HG03060 (cell line): ENCODE results near the gene MNT.
"Not testable (repeated sequence)": the region's sequence is repeated elsewhere in the genome, so short reads cannot be mapped to it uniquely, and the experiment has no call there.

Source experiments
- ATAC-seq: cut with Tn5 transposase; IDR thresholded peaks from one replicate; pipeline ENCODE4 v1.9.1; 2021; ENCODE audit warnings: low read depth, moderate number of reproducible peaks; ENCODE audit not compliant: unreplicated experiment

The MNT gene, protein sequence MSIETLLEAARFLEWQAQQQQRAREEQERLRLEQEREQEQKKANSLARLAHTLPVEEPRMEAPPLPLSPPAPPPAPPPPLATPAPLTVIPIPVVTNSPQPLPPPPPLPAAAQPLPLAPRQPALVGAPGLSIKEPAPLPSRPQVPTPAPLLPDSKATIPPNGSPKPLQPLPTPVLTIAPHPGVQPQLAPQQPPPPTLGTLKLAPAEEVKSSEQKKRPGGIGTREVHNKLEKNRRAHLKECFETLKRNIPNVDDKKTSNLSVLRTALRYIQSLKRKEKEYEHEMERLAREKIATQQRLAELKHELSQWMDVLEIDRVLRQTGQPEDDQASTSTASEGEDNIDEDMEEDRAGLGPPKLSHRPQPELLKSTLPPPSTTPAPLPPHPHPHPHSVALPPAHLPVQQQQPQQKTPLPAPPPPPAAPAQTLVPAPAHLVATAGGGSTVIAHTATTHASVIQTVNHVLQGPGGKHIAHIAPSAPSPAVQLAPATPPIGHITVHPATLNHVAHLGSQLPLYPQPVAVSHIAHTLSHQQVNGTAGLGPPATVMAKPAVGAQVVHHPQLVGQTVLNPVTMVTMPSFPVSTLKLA

DNA sequence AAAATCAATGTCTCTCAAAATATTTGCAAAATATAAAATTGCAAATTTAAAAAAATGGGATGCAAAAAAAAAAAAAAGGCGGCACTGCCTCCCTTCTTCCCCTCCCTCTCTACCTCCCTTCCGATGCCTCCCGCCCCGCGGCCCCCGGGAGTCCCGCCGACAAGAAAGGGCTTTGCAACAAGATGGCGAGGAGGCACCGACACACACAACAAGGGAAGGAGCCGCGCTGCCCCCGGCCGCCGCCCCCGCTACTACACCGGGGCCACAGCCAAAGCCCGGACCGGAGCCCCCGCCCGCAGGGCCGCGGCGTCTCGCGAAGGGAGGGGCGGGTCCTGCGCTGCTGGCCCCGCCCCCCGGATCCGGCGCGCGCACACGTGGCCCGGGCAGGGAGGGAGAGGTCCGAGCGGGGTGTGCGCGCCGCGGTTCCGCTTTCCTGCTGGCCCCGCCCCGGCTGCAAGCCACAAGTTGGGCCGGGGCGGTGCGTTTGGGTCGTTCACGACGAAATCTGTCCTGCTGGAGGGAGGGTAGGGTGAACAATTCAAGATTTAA is at the start of gene MNT:
MNT (minus strand) TSS at position 184 of the 549 bp plus-strand sequence. CDS start 348 bp downstream, outside the sequence.
- peak; percentile 2 for ATAC-seq

DNA sequence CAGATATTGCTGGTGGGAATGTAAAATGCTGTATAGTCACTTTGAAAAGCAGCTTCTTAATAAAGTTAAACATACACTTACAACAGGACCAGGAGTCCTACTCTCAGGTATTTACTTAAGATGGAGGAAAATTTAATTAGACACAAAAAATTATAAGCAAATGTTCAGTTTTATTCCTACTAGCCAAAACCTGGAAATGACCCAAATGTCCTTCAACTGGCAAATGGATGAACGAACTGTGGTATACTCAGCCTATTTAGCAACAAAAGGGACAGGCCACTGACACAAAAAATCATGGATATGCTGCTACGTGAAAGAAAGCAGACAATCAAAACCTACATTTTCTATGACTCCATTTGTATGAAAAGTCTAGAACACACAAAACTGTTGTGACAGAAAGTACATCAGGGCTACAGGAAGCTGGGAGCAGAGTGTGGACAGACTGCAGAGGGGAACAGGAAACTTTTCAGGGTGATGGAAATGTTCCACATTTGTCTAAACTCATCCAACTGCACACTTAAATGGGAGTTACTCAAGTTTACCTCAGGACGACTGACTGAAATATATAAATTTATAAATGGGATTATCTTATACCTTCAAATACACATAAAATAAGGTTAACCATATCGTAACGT is 49.3 kb upstream of the MNT start:
- no peak for ATAC-seq

DNA sequence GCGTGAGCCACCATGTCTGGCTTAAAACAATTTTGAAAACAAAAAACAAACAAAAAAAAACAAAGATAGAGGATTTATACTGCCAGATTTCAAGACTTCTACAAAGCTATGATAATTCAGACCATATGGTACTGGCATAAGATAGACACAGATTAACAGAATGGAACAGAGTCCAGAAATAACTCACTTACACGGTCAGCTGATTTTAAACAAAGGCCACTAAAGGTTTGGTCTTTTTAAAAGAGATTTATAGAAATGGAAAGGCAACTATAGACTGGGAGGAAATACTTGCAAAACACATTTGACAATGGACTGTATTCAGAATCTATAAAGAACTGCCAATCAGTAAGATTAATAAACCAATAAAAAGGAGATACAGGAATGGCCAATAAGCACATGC is 48.6 kb upstream of the MNT start:
- ATAC-seq = no peak

DNA sequence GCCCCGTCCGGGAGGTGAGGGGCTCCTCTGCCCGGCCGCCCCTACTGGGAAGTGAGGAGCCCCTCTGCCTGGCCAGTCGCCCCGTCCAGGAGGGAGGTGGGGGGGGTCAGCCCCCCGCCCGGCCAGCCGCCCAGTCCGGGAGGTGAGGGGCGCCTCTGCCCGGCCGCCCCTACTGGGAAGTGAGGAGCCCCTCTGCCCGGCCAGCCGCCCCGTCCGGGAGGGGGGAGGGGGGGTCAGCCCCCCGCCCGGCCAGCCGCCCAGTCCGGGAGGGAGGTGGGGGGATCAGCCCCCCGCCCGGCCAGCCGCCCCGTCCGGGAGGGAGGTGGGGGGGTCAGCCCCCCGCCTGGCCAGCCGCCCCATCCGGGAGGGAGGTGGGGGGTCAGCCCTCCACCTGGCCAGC is 46.6 kb upstream of the MNT start:
- ATAC-seq = not testable (repeated sequence)

DNA sequence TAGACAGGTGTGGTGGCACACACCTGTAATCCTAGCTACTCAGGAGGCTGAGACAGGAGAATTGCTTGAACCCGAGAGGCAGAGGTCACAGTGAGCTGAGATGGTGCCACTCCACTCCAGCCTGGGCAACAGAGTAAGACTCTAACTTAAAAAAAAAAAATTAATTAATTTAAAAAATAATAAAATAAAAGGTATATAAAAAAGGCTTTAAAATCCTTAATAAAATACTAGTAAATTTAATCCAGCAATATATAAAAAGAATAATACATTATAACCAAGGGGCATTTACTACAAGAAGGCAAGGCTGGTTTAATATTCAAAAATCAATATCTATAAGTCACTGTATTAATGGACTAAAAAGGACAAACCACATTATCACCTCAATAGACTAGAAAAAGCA is 44.8 kb upstream of the MNT start:
- no peak for ATAC-seq

DNA sequence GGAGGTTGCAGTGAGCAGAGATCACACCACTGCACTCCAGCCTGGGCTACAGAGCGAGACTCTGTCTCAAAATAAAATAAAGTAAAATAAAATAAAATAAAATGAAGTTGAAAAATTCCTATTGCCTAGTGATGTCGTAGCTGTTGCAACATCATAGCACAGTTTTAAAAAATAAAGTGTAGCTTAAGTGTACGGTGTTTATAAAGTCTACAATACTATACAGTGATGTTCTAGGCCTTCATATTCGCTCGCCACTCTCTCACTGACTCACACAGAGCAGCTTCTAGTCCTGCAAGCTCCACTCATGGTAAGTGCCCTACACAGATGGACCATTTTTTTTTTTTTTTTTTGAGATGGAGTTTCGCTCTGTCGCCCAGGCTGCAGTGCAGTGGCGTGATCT is 43.5 kb upstream of the MNT start:
- ATAC-seq = no peak

DNA sequence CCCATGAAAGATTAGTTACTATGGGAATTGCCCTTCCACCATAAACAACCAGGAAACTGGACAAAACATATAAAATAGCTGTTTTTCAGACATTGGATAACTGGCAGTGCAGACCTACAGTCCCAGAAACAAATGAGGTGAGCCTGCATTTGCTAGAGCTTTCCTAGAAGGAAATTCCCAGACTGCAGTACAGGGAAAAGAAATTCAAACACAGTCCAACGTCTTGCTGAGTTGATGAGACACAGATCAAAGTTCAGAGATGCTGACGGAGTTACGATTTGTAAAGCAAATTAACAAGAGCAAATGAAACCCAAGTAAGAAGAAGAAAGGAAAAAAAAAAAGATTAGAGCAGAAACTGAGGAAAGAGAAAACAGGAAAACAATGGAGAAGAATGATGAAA is 41.3 kb upstream of the MNT start:
- ATAC-seq = no peak

DNA sequence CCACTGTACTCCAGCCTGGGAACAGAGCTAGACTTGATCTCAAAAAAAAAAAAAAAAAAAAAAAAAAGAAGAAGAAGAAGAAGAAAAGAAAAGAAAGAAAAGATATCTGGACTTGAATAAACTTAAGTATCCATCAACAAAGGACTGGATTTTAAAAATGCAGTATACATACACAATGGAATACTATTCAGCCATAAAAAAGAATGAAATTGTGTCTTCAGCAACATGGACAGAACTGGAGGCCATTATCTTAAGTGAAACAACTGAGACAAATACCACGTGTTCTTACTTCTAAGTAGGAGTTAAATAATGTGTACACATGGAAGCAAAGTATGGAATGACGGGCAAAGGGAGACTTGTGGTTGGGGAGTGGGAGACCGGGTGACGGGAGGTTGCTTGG is 40.1 kb upstream of the MNT start:
- ATAC-seq = no peak

DNA sequence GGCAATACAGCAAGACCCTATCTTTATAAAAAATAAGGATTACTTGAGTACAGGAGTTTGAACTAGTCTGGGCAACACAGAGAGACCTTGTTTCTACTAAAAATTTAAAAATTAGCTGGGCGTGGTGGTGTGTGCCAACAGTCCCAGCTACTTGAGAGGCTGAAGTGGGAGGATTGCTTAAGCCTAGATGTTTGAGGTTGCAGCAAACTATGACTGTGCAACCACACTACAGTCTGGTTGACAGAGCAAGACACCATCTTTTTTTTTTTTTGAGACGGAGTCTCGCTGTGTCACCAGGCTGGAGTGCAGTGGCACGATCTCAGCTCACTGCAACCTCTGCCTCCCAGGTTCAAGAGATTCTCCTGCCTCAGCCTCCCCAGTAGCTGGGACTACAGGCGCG is 39.1 kb upstream of the MNT start:
- not testable (repeated sequence) for ATAC-seq

DNA sequence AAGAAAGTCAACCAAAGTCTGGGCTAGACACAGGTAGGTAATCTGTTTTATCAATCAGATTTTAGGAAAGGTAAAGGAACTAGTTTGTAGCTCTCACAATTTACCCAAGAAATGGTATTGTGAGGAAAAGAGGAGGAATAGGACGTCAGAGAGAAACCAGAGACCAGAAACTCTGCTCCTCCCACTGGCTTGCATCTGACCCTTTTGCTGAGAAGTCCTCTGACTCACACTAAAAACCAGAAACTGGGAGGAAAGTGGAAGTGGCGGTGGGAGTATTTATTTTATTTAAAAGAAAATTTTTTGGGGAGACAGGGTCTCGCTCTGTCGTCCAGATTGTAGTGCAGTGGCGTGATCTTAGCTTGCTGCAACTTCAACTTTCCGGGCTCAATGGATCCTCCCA is 38.0 kb upstream of the MNT start:
- ATAC-seq = no peak

DNA sequence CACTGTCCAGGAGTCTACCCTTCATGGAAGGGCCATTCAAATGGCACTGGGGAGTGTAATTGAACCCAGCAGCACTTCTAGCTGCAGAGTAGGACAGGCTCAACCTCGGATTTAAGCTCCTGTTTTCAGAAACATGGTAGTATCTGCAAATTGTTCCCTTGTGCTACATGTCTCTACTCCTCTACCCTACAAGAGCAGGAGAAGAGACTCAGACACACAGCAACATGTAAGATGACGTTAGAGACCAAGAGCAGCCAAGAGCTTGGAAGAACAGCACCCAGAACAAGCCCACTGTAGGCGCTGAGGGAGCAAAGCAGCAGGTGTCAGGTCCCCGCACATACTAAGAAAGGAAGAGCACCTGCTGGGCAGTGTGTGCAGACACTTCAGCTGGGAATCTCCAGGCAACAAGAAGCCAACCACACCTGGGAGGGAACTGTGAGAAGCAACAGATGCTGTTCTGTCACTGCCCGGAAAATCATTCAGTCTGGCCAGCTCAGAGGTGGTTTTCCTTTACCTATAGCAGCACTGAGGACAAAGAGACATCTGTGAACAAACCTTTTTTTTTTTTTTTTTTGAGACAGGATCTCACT is 35.6 kb upstream of the MNT start:
- ATAC-seq = no peak

DNA sequence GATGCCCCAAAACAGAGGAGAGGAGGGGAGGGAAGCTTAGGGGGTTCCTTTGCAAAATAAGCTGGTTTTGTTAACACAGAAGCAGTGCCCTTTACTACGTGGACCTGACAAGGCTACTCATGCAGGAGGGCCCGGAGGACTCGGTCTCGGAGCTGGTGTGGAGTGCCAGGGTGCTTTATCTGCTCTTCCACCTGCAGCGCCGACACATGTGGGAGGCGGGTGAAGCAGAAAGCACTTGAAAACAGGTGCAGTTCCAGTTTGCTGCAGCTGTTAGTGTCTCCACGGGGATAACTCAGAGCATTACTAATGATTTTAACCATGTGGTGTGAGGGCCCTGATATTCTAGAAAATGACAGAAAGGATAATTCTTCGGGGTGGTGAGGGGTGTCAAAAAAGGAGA is 35.0 kb upstream of the MNT start:
- ATAC-seq = no peak

DNA sequence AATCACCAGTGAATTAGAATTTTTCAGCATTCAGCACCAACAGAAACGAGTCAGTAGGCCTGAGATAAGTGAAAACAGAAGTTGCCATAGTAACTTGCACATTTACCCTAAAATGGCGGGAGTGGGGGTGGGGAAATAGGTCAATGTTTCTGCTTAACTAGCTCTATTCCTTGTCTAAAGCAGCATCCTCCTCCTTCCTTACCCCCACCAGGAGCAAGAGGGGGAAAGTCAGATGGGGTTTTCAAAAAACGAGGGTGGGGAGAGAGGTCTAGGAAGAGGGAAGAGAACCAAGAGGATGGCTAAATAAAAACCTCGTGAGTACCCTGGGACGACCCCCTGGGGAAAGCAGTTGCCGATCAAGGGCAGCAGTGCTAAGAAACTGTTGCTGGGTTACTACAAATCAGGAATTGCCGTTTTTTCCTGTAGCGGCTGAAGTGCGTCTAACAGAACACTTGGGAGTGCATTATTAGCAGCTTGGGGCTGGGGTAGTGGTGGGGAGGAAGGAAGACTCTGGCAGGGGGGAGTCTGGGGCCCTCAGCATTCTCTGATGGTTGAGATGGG is 34.4 kb upstream of the MNT start:
- no peak for ATAC-seq

DNA sequence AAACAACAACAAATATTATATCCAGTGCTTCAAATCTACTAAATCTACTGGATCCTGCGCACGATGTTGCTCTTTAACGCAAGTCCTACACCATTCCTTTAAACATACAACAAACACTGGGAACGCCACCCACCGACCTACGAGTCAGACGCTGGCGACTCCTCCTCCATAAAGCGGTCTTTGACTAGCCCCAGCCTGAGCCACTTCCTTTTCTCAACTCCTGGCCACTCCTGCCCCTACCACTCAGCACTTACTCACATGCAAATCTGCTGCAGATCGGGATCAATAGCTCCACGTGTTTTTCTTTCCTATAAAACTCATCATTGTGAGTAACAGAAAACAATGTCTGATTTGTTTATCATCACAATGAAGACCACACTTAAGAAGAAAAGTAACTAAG is 32.8 kb upstream of the MNT start:
- ATAC-seq = no peak

DNA sequence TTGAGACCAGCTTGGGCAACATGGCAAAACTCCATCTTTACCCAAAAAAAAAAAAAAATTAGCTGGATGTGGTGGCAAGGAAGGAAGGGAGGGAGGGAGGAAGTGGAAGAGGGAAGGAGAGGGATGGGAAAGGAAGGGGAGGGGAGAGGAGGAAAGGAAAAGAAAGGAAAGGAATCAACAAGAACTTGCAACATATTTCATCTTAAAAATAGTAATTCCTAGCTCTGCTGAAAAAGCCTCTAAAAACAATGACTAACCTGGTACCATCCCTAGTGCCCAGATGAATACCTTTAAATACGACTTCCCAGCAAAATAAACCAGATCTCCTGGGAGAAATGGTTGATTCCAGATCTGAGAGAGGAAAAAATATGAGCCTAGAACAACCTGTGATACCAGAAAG is 27.1 kb upstream of the MNT start:
- no peak for ATAC-seq

DNA sequence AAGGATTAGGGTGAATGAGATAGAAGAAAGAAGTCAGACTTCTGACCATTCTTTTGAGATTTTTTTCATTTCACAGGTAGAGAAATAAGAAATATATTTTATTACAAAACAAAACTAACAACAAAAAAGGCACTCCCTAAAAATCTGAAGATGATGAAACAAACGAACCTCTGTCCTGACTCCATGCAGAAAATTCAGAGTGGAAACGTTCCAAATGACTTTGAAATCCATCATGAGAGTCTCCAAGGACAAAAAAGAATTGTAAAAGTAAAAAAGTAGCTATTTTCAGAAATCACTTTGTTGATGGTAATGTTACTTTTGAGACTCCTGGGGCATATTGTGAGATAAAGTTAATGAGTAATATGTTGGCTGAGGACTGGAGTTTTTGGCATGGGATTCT is 26.4 kb upstream of the MNT start:
- ATAC-seq = no peak

DNA sequence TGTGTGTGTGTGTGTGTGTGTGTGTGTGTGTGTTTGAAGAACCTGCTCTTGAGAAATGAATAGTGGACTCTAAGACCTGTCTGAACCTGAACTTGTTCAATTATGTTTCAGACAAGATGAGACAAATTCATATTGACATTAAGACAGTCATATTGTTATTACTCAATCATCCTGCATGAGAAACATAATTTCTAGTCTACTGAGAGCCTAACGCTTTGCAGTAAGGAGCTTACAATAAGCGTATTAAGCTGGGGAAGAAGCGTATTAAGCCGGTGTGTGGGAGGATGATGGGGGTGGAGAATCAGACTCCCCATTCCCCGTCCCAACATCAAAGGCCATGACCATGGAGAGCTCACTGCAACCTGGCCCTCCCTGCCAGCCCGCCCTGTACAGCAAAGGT is 22.4 kb upstream of the MNT start:
- ATAC-seq = no peak

DNA sequence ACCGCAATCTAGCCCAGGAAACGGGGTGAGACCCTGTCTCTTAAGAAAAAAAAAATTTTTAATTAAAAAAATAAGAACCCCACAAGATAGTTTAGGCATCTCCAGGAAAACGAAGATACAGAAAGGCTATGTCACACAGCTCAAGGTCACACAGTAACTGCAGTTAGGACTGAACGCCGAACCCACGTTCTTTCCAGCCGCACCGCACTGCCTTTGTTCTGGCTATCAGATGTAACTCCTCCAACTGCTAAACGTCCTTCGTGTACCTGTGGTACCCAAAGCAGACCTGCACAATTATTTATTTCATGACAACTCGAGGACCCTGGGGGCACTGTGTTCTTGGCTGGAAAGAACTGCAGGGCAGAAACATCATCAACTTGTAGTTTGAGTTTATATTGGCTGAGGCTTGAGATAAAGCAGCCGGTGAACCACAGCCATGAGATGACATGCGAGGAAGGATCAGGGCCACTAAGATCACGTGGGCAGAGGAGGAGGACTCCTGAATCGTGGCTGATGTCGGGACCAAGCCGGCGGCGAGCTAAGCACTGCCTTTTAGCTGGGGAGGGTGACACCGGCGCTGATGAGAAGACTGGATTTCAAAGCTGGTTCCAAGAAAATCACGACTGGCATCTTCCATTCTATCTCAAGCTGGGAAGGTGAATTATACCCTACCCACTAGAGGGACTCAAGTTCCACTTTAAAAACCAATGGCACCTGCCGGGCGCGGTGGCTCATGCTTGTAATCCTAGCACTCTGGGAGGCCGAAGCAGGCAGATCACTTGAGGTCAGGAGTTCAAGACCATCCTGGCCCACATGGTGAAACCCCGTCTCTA is 20.7 kb upstream of the MNT start:
- no peak for ATAC-seq

DNA sequence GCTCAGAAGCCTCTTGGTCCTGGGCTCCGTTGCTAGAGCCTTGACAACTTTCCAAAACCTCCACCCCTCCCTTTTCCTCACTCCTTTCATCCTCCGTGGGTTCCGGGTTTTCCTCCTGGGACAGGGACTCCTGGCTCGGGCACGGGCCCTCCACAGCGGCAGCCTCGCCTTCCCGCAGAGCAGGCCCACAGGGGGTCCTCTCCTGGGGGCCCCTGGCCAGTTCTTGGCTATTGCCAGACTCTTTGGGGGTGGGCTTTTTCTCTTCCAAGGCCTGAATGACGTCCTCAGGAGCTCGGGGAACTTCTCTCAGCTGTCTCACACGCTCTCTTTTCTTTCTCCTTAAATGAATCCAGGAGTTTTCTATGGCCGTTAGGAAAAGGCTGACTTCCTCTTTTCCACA is 19.3 kb upstream of the MNT start:
- no peak for ATAC-seq

DNA sequence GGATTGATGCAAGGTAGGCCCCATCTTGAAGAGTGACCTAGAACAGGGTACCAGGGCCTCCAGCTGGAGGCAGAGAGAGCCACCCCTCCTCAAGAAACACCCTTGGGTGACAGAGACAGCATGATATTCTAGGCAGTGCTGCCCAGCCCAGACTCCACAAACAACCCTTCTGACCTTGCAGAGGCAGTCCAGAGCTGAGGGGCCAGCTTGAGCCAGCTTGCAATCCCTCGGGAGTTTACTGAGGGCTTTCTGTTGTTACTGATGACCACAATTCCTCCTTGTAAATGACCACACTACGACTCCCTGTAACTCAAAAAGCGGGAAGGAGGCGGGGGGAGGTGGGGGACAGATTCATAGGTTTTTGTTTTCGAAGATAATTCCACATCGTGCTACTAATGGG is 18.6 kb upstream of the MNT start:
- ATAC-seq = no peak
